Fibroblast of lung (primary cell): ENCODE measurements around the gene C11orf65. TPM values are rescaled to one million over a fixed set of nuclear protein-coding genes. Genes with fewer than 3 reads are reported as not detected.
A peak's percentile ranks its signal among the peaks of the same experiment; 100 is the strongest.

Source experiments
- DNase-seq, 2 donors: peaks; one replicate each; pipeline versions ENCODE4 v3.0.0 to v3.0.0-alpha.2; 2010; ENCODE audit warnings: low read depth in 2 of 2
- H2AFZ ChIP-seq: 2 replicates; pipeline ENCODE4 v1.5.1; 2012; ENCODE audit warnings: low read length, control low read depth, inconsistent platforms
- H3K27ac ChIP-seq: 2 replicates; pipeline ENCODE4 v1.5.1; 2011; ENCODE audit warnings: low read length, control low read depth; ENCODE audit not compliant: insufficient read depth
- H3K27me3 ChIP-seq: 2 replicates; pipeline ENCODE4 v1.5.1; 2011; ENCODE audit warnings: mild to moderate bottlenecking, low read length; ENCODE audit not compliant: control insufficient read depth, insufficient read depth
- H3K36me3 ChIP-seq: 2 replicates; pipeline ENCODE4 v1.5.1; 2011; ENCODE audit warnings: low read length; ENCODE audit not compliant: control insufficient read depth, insufficient read depth
- H3K4me1 ChIP-seq: 2 replicates; pipeline ENCODE4 v1.5.1; 2011; ENCODE audit warnings: low read length; ENCODE audit not compliant: control insufficient read depth, insufficient read depth; ENCODE audit errors: extremely low read depth
- H3K4me2 ChIP-seq: 2 replicates; pipeline ENCODE4 v1.5.1; 2011; ENCODE audit warnings: low read length, control low read depth; ENCODE audit not compliant: insufficient read depth; ENCODE audit errors: extremely low read depth
- H3K4me3 ChIP-seq, 4 experiments: fragments of 200-600 bp in 1 of 4; sonication (generic) in 1 of 4; replicated peaks in 1 of 4; 2 replicates each; pipeline ENCODE4 v1.5.1; 2011 to 2016; ENCODE audit warnings: low read length in 4 of 4, low read depth in 3 of 4, mild to moderate bottlenecking in 3 of 4, control low read depth in 2 of 4, inconsistent platforms in 1 of 4, mixed read lengths in 1 of 4; ENCODE audit not compliant: insufficient read depth in 1 of 4; ENCODE audit errors: control extremely low read depth in 1 of 4
- H3K79me2 ChIP-seq: 2 replicates; pipeline ENCODE4 v1.5.1; 2012; ENCODE audit warnings: mild to moderate bottlenecking, low read length, inconsistent platforms; ENCODE audit not compliant: control insufficient read depth, insufficient read depth
- H3K9ac ChIP-seq: 2 replicates; pipeline ENCODE4 v1.5.1; 2011; ENCODE audit warnings: mild to moderate bottlenecking, low read length, control low read depth; ENCODE audit not compliant: insufficient read depth
- H3K9me3 ChIP-seq: 2 replicates; pipeline ENCODE4 v1.5.1; 2012; ENCODE audit warnings: low read depth, low read length; ENCODE audit not compliant: control insufficient read depth, insufficient read depth
- H4K20me1 ChIP-seq: 2 replicates; pipeline ENCODE4 v1.5.1; 2011; ENCODE audit warnings: low read length; ENCODE audit not compliant: control insufficient read depth, insufficient read depth; ENCODE audit errors: extremely low read depth
- CTCF ChIP-seq, 2 donors: IDR thresholded peaks in 1 of 2; conservative IDR thresholded peaks in 1 of 2; 1 replicate in 1 of 2; 2 replicates in 1 of 2; pipeline ENCODE4 v1.5.1; 2011 to 2012; ENCODE audit warnings: low read length in 2 of 2, control low read depth in 1 of 2, inconsistent platforms in 1 of 2, low read depth in 1 of 2, mild to moderate bottlenecking in 1 of 2
- EZH2 ChIP-seq: IDR thresholded peaks from 2 replicates; pipeline ENCODE4 v1.5.1; 2012; ENCODE audit warnings: low read length, control low read depth, mild to moderate bottlenecking; ENCODE audit errors: missing control alignments
- polyA minus RNA-seq: library from RNA; depleted of rRNA, polyadenylated mRNA; stranded (reverse); fragments of >200 nt; gene quantifications from 2 replicates; pipeline ENCODE4 v1.2.3, GENCODE V29; 2011; ENCODE audit warnings: low replicate concordance
- polyA plus RNA-seq, 2 donors: library from polyadenylated mRNA; depleted of rRNA in 1 of 2; stranded (reverse) in 1 of 2; unstranded in 1 of 2; fragments of >200 nt; gene quantifications; 2 replicates each; pipeline ENCODE4 v1.2.1, GENCODE V29; 2011 to 2012; ENCODE audit warnings: missing spikeins in 1 of 2
- total RNA-seq: library from RNA; depleted of rRNA; stranded (reverse); fragments of >200 nt; gene quantifications from 2 replicates; pipeline ENCODE4 v1.2.1, GENCODE V29; 2014

The C11orf65 gene
- total RNA-seq, result 1.8 and 2.3 TPM in 2 replicates
- polyA plus RNA-seq, result 0.54 and 0.75 TPM in 2 replicates
- polyA plus RNA-seq (2012), result 0.83 and 1.0 TPM in 2 replicates
- not detected in 2 replicates for polyA minus RNA-seq

GRCh38 chr11:108467091-108467823, at the start of gene C11orf65:
C11orf65 (minus strand) TSS chr11:108467529; CDS start chr11:108461559, 5,970 bp downstream.
- peak within 1 kb of the TSS; percentile 58 to 75 (median 71) for H3K4me3 ChIP-seq
- peak within 1 kb of the TSS; percentile 83 for H3K4me2 ChIP-seq
- peak within 1 kb of the TSS; percentile 83 for H2AFZ ChIP-seq
- TF ChIP-seq EZH2 (no peak), CTCF (conservative IDR thresholded peaks at IDR 0.05 in 1 of 2, IDR thresholded peaks at IDR 0.05 in 1 of 2; ENCODE audit: low read depth in 1 of 2, low read length in 2 of 2) (no peak)
- no peaks in the 10 kb centered on the region for H3K4me1 ChIP-seq
- peak within 1 kb of the TSS; percentile 97 for H3K27ac ChIP-seq
- no peaks in the 10 kb centered on the region for H3K9me3 ChIP-seq
- no peaks in the 10 kb centered on the region for H4K20me1 ChIP-seq
- H3K9ac ChIP-seq, result peak within 1 kb of the TSS; percentile 80
- peak; percentile 95 to 97 for DNase-seq
- no peaks in the 10 kb centered on the region for H3K27me3 ChIP-seq
- H3K79me2 ChIP-seq, result no peaks in the 10 kb centered on the region
- H3K36me3 ChIP-seq, result no peaks in the 10 kb centered on the region

- H3K36me3 ChIP-seq, result no peaks in the 10 kb centered on the region
- H4K20me1 ChIP-seq, result no peaks in the 10 kb centered on the region
- no peak overlapping the region for H3K27ac ChIP-seq
- no peak overlapping the region for H3K4me3 ChIP-seq
- no peaks in the 10 kb centered on the region for H3K27me3 ChIP-seq
- TF ChIP-seq EZH2 (no peak), CTCF (conservative IDR thresholded peaks at IDR 0.05 in 1 of 2, IDR thresholded peaks at IDR 0.05 in 1 of 2; ENCODE audit: low read depth in 1 of 2, low read length in 2 of 2) (no peak)
- no peak overlapping the region for H3K9ac ChIP-seq
- H3K4me1 ChIP-seq, result no peaks in the 10 kb centered on the region
- no peak for DNase-seq
- H3K79me2 ChIP-seq, result no peaks in the 10 kb centered on the region
- no peak overlapping the region for H2AFZ ChIP-seq
- no peak overlapping the region for H3K4me2 ChIP-seq
- no peaks in the 10 kb centered on the region for H3K9me3 ChIP-seq
Observed at GRCh38 chr11:108516125-108516524, 48.8 kb upstream of the C11orf65 start.

- Histone ChIP-seq H3K9ac (no peak overlapping the region), H3K36me3 (no peaks in the 10 kb centered on the region), H2AFZ (no peak overlapping the region), H3K27me3 (no peaks in the 10 kb centered on the region), H3K27ac (no peak overlapping the region), H3K4me3 (no peak overlapping the region), H3K4me2 (no peak overlapping the region), H3K79me2 (no peaks in the 10 kb centered on the region), H4K20me1 (no peaks in the 10 kb centered on the region), H3K4me1 (no peaks in the 10 kb centered on the region), H3K9me3 (no peaks in the 10 kb centered on the region)
- TF ChIP-seq CTCF (conservative IDR thresholded peaks at IDR 0.05 in 1 of 2, IDR thresholded peaks at IDR 0.05 in 1 of 2; ENCODE audit: low read depth in 1 of 2, low read length in 2 of 2), result no peak
- TF ChIP-seq EZH2, result no peak
- peak in 1 of 2 donors; percentile 12 for DNase-seq
Observed at GRCh38 chr11:108512708-108513107, 45.4 kb upstream of the C11orf65 start.
